ENCODE measurements around the gene TMEM242.

TMEM242 gene

GRCh38 chr6:157270916-157271315 lies 52.4 kb downstream of the TMEM242 start:
- DNase-seq (ENCODE audit: low spot score) = no peak

- DNase-seq (ENCODE audit: low spot score) = no peak
Observed at GRCh38 chr6:157270308-157270707, 53.0 kb downstream of the TMEM242 start.

DNA sequence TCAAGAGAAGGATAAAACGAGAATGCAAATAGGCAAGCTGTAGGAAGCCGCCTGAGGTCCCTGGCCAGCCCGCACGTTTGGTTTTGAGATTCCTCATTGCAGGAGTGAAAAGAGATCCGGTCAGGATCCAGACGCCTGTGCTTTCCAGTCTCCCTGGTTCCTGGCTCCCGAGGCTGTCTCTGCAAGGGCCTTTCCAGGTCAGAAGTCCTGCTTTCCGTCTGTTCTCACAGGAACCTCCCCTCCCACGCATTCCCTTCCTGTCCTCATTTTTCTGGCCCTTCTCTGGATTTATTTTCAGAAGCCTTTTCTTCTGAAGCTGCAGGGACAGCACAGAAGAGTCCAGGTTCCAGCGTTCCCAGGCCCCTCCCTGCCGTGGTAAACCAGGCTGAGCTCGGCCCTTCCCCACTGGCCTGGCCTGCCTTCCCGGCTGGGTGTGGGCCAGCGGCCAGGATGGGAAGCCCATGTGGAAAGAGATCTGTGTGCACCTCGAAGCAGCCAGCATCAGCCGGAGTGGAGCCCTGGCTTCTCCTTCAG lies 54.0 kb downstream of the TMEM242 start:
- DNase-seq (ENCODE audit: low spot score) = no peak

DNA sequence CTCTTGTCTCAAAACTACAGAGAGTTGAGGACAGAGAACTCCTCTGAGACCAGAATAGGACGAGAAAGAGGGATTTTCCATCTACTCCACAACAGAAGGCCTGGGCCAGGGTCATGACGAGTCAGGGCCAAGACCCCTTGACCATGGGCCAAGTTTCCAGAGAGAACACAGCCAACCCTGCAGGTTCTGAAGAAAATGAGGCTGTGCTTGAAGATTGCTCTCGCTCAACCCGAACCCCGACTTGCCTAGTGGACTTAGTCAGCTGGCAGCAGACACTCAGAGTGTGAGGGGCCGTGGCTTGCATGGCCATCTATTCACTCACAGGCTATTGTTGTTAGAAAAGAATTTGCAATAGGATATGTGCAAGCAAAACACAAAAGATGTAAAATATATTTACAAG lies 54.5 kb downstream of the TMEM242 start:
- no peak for DNase-seq (ENCODE audit: low spot score)

- DNase-seq (ENCODE audit: low spot score) = no peak
Observed at GRCh38 chr6:157268396-157268795, 54.9 kb downstream of the TMEM242 start.

DNA sequence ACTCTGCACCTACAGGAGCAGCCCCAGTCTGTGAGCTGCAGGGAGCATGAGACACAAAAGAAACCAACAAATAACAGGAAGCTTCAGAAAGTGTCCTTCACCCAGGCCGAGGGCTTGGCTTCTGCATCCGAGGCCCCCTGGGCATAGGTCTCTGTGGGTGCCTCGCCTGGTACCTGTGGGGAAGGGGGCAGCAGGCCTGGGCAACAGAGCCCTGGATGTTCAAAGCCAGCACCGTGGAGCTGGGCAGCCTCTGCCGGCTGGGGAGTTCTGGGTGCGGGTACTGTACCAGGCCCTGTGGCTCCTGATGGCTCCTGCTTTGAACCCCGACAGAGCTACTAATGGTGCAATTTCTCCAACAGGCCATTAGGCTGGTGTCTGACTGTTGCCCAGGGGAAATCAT lies 55.7 kb downstream of the TMEM242 start:
- DNase-seq (ENCODE audit: low spot score) = no peak

- no peak for DNase-seq (ENCODE audit: low spot score)
Observed at GRCh38 chr6:157267109-157267611, 56.2 kb downstream of the TMEM242 start.

- DNase-seq (ENCODE audit: low spot score) = no peak
Observed at GRCh38 chr6:157266274-157267101, 56.8 kb downstream of the TMEM242 start.

GRCh38 chr6:157265635-157266034 lies 57.7 kb downstream of the TMEM242 start:
- DNase-seq (ENCODE audit: low spot score) = no peak

- DNase-seq (ENCODE audit: low spot score) = no peak
Observed at GRCh38 chr6:157265186-157265585, 58.1 kb downstream of the TMEM242 start.

DNA sequence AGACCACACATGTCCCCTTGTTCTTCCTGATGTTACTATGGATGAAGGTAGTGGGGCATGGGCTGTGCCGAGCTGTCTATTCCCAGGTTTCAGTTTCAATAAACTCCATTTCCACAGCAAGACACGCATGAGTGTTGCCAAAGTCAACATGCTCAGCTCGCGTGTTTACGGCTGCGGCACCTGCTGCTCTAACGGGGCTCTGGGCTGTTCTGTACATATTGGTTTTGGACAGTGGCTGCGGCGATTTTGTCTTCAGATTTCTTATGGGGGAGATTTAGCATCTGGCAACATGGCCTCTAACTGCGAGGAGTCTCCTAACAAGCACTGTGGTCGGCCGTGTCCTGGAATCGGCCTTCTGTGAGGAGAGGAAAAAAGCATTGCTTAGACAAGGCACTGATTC lies 58.6 kb downstream of the TMEM242 start:
- no peak for DNase-seq (ENCODE audit: low spot score)

GRCh38 chr6:157263881-157264397 lies 59.4 kb downstream of the TMEM242 start:
- DNase-seq (ENCODE audit: low spot score) = no peak

DNA sequence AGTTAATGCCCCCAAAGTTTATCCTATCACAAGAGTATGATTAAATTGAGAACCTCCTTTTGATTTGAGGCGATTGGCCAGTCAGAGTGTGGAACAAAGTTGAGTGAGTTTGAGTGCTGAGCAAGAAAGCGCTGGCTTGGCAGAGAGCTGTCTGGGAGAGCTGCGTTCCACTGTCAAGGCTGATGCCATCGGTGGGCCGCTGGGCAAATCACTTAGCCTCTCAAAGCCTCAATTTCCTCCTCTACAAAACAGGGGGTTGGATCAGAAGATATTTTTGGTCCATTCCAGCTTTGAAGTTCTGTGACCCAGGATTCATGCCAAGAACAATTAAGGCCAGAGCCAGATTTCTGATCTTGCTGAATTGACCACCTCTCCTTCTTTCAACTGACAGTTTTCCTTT lies 60.2 kb downstream of the TMEM242 start:
- no peak for DNase-seq (ENCODE audit: low spot score)

DNA sequence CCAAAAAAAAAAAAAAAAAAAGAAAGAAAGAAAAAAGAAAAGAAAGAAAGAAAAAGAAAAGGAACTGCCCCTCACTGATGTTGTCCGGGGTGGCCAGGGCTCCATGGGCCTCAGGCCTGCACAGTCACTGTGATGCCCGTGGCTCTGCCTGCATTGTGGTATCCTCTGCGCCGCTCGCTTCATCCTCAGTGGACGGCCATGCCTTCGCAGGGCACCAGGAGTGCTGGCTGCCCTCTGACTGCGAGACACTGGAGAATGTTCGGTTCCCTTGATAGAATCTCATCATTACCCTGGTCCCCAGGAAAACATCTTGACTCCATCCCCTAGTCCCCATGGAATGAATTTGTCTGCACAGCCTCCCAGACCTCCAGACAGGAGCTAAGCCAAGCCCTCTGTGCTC lies 61.7 kb downstream of the TMEM242 start:
- DNase-seq (ENCODE audit: low spot score) = no peak

GRCh38 chr6:157260735-157261410 lies 62.4 kb downstream of the TMEM242 start:
- DNase-seq (ENCODE audit: low spot score) = no peak

GRCh38 chr6:157259443-157259842 lies 63.9 kb downstream of the TMEM242 start:
- no peak for DNase-seq (ENCODE audit: low spot score)

DNA sequence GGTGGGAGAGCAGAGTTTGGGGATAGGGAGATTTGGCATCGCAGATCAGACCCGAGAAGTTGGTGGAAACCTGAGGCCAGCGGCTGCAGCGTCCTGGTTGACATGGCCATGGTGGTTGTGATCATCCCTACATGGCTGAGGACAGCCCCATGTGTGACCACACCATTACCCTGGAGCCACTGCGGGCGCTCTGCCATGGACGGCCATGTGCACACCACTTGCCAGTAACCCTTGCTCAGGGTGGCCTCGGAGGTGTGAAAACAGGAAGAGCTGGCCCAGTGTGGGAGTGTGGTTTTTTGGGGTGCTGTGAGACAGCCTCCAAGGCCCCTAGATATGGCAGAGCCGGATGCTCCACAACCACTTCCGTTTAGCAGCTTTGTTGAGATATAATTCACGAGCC lies 64.4 kb downstream of the TMEM242 start:
- no peak for DNase-seq (ENCODE audit: low spot score)

GRCh38 chr6:157255079-157255478 lies 68.2 kb downstream of the TMEM242 start:
- DNase-seq (ENCODE audit: low spot score) = no peak

DNA sequence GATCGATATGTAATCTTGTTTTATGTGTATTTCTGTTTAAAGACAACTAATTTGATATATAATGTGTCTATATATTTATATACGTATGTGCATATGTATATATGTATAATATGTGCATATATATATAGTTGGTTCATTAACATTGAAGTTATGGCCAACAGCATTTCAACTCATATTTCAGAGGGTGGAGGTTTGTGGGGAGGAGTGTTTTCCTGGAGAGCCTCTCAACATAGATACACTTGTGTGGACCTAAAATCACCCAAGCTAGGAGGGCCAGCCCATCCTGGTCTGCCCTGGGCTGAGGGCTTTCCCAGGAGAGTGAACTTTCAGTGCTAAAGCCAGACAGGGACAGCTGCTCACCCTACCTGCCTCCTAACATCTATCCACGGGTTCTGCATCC lies 68.8 kb downstream of the TMEM242 start:
- DNase-seq (ENCODE audit: low spot score) = no peak

DNA sequence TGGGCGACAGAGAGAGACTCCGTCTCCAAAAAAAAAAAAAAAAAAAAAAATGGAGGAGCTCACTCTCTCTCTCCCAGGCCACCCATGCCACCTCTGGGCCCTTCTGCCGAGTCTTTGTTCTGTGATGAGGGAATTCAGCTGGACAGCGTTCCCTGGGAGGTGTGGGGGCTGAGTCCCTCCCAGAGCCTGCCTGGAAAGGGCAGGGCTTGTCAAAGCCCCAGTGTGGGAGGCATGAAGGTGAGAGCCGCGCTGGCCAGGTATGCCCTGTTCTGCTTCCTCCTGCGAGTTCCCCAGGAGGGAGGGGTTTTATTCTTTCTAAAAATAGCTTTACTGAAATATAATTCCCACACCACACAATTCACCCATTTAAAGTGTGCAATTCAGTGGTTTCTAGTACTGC lies 69.6 kb downstream of the TMEM242 start:
- peak; percentile 68 for DNase-seq (ENCODE audit: low spot score)

DNA sequence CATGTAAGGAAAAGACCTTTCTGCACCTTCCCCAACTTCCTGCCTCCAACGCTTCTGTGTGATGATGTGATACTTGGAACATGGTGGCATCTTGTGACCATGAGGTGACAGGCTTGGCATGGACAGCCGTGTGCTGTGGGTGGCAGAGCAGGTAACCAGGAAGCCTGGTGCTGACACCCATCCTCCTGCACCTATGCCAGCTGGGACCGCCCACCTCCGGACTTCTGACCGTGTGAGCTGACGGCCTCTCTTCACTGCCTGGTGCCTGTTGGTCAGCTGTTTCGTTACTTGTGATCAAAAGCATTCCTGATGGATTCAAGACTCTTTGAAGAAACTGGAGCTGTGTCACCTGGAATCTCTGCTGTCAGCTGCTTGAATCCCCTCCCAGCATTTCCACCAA lies 70.3 kb downstream of the TMEM242 start:
- peak; percentile 81 for DNase-seq (ENCODE audit: low spot score)

GRCh38 chr6:157251586-157252247 lies 71.6 kb downstream of the TMEM242 start:
- DNase-seq (ENCODE audit: low spot score) = no peak
